HFF-Myc (cell line): ENCODE results near the gene FGF5.
"Not testable (repeated sequence)": the region's sequence is repeated elsewhere in the genome, so short reads cannot be mapped to it uniquely, and the experiment has no call there.

ENCODE experiments used
- DNase-seq: peaks from one replicate; pipeline ENCODE4 v3.0.0-alpha.2; 2011; ENCODE audit warnings: low read depth; ENCODE audit errors: extremely low read depth
- H3K4me3 ChIP-seq: replicated peaks from 2 replicates; pipeline ENCODE4 v1.5.1; 2011; ENCODE audit warnings: low read depth, mild to moderate bottlenecking, control low read depth, low read length
- TF ChIP-seq, protein P1 (sequence below): IDR thresholded peaks from 2 replicates; pipeline ENCODE4 v1.5.1; 2012; ENCODE audit warnings: mild to moderate bottlenecking, low read depth, low read length, control low read depth; ENCODE audit errors: missing control alignments

The FGF5 gene

DNA sequence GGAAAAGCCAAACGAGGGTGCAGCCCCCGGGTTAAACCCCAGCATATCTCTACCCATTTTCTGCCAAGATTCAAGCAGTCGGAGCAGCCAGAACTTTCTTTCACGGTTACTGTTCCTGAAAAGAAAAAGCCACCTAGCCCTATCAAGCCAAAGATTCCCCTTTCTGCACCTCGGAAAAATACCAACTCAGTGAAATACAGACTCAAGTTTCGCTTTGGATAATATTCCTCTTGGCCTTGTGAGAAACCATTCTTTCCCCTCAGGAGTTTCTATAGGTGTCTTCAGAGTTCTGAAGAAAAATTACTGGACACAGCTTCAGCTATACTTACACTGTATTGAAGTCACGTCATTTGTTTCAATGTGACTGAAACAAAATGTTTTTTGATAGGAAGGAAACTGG lies 20.0 kb downstream of the FGF5 start:
- no peak overlapping the region for H3K4me3 ChIP-seq
- no peak for DNase-seq
- TF ChIP-seq, protein P1, sequence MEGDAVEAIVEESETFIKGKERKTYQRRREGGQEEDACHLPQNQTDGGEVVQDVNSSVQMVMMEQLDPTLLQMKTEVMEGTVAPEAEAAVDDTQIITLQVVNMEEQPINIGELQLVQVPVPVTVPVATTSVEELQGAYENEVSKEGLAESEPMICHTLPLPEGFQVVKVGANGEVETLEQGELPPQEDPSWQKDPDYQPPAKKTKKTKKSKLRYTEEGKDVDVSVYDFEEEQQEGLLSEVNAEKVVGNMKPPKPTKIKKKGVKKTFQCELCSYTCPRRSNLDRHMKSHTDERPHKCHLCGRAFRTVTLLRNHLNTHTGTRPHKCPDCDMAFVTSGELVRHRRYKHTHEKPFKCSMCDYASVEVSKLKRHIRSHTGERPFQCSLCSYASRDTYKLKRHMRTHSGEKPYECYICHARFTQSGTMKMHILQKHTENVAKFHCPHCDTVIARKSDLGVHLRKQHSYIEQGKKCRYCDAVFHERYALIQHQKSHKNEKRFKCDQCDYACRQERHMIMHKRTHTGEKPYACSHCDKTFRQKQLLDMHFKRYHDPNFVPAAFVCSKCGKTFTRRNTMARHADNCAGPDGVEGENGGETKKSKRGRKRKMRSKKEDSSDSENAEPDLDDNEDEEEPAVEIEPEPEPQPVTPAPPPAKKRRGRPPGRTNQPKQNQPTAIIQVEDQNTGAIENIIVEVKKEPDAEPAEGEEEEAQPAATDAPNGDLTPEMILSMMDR: no peak

DNA sequence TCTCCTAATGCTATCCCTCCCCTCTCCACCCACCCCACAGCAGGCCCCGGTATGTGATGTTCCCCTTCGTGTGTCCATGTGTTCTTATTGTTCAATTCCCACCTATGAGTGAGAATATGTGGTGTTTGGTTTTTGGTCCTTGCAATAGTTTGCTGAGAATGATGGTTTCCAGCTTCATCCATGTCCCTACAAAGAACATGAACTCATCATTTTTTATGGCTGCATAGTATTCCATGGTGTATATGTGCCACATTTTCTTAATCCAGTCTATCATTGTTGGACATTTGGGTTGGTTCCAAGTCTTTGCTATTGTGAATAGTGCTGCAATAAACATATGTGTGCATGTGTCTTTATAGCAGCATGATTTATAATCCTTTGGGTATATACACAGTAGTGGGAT lies 24.2 kb downstream of the FGF5 start:
- not testable (repeated sequence) for H3K4me3 ChIP-seq, DNase-seq

DNA sequence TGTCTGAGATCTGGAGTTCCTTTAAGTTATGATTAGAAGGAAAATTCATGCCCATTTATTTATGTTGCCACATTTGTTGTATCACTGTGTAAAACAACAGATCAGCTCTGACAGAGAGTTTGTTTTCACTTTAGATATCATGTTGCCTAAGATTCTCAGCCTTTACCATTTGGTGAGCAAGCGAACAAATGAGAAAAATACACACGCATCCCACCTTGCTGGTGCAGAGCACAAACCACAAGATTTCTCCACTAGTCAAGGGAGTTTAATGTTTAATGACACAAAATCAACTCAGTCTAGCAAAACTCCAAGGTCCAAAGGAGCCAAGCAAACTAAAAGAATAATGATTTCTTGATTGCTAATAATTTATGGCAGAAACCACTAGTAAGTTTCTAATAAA lies 27.7 kb downstream of the FGF5 start:
- DNase-seq: no peak
- TF ChIP-seq, protein P1: no peak
- H3K4me3 ChIP-seq: no peak overlapping the region

DNA sequence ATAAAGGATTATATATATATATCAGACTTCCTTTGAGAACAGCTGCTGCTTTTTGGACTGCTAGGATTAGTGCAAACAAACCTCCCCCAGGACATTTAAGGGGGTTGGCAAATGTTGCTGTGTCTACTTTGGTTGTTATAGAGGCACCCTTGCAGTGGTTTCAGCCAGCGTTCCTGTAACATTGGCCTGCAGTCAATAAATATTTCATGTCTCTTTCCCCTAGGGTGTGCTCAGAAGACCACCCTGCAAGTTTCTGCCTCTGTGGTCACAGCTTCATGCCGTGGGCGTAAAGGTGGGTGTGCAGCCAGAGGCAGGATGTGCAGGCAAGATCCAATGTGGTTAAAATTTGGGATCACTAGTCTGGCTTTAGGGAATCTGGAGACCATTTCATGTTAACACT lies 28.9 kb downstream of the FGF5 start:
- TF ChIP-seq, protein P1: no peak
- H3K4me3 ChIP-seq: no peak overlapping the region
- no peak for DNase-seq

DNA sequence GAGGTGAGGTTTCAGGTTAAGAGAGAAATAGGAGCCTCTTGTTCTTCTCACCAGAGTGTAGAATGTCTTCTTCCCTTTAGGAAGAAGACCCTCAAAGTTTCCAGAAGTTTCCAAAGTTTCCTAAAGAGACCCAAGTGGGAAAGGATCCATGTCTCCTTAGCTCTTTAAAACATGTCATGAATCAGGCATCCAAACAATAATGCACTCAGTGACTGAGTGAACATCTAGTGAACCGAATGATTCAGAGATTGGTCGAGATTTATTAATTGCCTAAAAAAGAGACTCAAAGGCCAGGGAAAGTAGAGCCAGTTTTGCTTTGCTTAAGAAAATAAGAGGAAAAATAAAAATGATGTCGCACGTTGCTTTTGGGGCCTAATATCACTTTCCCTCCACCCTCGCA lies 29.4 kb downstream of the FGF5 start:
- H3K4me3 ChIP-seq: no peak overlapping the region
- TF ChIP-seq, protein P1: no peak
- DNase-seq: no peak

DNA sequence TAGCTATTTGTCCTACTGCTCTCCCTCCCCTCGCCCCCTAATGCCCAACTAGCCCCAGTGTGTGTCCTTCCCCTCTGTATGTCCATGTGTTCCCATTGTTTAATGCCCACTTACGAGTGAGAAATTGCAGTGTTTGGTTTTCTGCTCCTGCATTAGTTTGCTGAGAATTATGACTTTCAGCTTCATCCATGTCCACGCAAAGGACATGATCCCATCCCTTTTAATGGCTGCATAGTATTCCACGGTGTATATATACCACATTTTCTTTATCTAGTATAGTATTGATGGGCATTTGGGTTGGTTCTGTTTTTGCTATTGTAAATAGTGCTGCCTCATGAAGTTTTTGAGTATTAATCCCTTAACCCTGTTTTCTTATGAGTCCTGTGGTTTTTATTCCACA lies 35.4 kb downstream of the FGF5 start:
- TF ChIP-seq, protein P1: no peak
- H3K4me3 ChIP-seq: no peak overlapping the region
- no peak for DNase-seq

DNA sequence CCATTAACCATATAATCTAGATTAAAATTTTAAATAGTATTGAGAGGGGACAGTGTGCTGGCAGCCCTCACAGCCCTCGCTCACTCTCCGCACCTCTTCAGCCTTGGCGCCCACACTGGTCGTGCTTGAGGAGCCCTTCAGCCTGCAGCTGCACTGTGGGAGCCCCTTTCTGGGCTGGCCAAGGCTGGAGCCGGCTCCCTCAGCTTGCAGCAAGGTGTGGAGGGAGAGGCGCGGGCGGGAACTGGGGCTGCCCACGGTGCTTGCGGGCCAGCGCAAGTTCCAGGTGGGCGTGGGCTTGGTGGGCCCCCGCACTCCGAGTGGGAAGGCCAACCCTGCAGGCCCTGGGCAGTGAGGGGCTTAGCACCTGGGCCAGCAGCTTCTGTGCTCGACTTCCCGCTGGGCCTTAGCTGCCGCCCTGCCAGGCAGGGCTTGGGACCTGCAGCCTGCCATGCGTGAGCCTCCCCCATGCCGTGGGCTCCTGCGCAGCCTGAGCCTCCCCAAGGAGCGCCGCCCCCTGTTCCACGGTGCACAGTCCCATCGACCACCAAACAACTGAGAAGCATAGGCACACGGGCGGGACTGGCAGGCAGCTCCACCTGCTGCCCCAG lies 36.3 kb downstream of the FGF5 start:
- TF ChIP-seq, protein P1: no peak
- H3K4me3 ChIP-seq: no peak overlapping the region
- no peak for DNase-seq
